ENCODE measurements around the gene WASL.

The WASL gene

GRCh38 chr7:123690550-123690949 lies 58.3 kb downstream of the WASL start:
- no peak for DNase-seq (ENCODE audit: low spot score)

- no peak for DNase-seq (ENCODE audit: low spot score)
Measured at GRCh38 chr7:123689250-123689649, 59.6 kb downstream of the WASL start.

- no peak for DNase-seq (ENCODE audit: low spot score)
Measured at GRCh38 chr7:123687727-123688126, 61.1 kb downstream of the WASL start.

GRCh38 chr7:123687161-123687560 lies 61.6 kb downstream of the WASL start:
- no peak for DNase-seq (ENCODE audit: low spot score)

DNA sequence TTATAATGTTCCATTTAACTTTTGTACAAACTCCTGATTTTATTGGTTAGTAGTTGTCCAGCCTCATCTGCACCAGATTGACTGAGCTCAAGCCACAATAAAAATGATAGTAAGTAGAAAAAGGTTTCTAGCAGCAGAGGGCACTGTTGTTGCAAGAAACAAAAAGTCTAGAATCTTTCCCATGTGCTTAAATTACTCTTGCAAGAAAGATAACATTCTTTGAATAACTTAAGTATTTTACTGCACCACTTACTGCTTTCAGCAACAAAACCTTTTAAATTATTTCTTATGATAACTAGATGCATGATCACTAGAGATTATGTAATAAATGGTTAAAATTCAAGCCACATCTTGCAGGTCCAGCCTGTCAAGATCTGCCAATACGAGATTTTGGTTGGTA lies 66.1 kb downstream of the WASL start:
- DNase-seq (ENCODE audit: low spot score): peak; percentile 58

DNA sequence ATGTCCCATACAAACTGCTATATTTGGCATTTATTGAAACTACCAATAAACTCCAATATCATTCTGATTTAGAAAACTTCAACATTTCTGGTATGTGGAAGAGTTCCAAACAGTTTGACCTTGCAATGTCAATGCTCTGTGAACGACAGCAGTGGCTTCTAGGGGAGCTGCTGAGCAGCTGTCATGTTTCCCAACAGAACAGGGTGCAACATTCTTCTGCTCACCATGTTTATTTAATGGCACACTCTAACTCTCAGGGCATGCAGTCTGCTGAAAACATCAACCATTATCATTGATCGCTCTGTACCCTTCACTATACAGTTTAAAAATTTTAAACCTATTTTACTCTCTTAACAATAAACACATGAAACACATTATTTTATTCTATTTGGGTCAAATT lies 67.2 kb downstream of the WASL start:
- DNase-seq (ENCODE audit: low spot score): no peak

DNA sequence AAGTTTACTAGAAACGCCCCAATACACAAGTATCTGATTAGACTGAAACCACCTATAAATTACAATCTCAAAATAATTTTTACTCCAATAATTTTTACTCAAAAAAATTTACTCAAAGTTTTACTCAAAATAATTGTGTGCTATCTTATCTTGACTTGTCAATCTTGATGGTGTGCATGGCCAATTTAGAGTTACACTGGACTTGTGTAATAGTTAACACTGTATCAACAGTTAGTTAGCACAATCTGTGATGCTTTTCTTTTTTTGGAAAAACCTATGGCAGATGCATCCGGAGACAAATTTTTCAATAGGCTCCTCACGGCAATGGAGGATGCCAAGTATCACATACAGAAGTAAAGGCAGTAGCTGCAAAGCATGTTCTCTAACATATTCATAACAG lies 68.2 kb downstream of the WASL start:
- DNase-seq (ENCODE audit: low spot score): no peak

DNA sequence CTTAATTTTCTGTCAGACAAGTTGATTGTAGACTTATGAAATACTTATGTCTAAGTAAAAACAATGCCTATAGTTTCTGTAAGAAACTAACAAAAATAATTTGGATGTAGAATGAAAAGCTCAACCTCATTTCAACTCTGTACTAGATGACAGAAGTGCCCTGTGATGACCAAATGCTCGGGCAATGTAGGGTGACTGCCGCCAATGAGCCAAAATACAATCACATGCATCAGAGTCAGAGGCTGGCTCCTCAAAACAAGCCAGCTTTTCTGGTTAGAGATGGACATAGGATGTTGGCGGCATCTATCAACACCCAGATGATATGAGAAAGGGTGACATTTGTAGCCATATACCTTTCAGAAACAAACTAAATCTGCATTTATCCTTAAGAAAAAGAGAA lies 69.2 kb downstream of the WASL start:
- no peak for DNase-seq (ENCODE audit: low spot score)

DNA sequence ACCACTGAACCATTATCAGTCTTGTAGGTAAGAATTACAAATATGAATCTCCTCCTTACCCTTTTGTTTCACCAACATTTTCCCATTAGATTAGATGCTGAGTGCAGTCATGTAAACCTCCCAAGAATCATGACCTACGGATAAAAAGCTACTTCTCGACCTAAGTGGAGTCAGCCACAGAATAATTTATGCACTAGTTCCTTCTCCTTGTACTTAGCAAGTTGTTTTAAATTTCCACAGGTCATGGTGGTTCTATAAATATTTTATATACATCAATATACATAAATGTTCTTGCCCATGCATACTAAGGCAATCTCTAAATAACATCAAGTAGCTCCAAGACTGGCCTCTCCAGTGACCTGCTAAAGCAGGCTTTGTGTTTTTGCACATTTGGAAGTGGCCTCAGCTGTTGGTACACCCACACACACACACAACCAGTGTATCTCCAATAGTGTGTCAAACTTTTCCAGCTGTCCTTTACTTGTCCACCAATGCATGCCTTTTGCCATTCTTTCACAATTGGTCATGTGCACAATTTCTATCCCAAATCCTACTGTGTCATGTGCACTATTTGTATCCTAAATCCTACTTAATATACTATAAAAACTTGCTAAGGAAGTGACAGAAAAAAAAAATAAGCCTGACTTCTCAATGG lies 71.6 kb downstream of the WASL start:
- DNase-seq (ENCODE audit: low spot score): no peak

DNA sequence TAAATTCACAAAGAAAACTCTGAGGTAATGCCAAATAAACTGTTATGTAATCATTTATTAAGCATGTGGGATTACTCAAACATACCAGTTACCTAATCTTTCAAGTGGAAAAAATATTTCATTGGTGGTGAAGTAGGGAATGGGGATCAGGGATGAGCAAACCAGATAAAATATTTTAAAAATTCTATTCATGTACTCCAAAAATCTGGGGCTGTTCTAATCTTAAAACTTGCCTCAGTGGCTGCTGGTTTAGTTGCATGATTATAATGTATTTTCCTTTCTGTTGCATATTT lies 73.7 kb downstream of the WASL start:
- no peak for DNase-seq (ENCODE audit: low spot score)

GRCh38 chr7:123674399-123675180 lies 74.2 kb downstream of the WASL start:
- DNase-seq (ENCODE audit: low spot score): no peak

DNA sequence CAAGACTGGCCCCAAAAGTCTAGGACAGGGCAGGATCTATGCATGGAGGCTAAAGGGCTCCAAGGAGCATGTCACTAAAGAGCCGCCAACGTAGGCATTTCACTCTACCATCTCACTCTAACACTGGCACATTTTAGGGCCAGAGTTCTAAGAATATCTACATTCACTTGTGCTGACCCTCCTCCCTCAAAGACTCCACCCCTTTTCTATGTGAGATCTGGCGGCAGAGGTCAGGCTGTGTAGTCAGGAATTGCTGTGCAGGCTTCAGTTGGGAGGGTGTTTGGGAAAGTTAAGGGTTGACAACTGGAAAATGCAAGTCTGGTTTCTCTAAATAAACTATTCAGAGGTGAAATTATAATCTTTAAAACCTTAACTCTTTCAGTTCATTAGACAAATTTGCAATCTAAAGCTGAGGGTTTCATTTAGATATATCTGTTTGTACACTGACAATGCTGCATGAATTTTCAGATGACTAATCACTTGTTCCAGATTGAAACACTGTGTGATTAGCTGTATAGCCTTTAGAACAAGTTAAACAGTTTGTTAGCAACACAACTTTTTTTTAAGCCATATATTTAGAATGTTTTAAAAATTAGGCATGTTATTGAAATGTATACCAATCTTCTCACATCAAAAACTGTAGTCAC lies 74.9 kb downstream of the WASL start:
- no peak for DNase-seq (ENCODE audit: low spot score)

GRCh38 chr7:123673137-123673732 lies 75.6 kb downstream of the WASL start:
- DNase-seq (ENCODE audit: low spot score): no peak

DNA sequence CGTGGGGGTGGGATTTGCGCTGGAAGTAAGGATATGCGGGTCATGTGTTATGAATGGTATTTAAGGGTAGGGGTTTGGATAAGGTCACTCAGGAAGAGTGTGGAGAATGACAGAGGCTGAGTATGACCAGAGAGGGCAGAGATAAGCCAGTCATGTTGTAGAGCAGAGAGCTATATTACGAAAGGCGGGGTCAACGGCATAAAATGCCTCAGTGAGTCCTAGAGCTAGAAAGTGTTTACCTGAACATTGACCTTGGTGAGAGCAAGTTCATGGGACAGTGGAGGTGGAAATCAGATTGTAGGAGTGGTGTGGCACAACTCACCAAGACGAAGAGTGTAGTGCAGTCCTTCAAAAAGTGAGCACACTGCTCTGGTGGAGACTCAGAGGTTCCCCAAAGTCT lies 79.3 kb downstream of the WASL start:
- DNase-seq (ENCODE audit: low spot score): no peak

DNA sequence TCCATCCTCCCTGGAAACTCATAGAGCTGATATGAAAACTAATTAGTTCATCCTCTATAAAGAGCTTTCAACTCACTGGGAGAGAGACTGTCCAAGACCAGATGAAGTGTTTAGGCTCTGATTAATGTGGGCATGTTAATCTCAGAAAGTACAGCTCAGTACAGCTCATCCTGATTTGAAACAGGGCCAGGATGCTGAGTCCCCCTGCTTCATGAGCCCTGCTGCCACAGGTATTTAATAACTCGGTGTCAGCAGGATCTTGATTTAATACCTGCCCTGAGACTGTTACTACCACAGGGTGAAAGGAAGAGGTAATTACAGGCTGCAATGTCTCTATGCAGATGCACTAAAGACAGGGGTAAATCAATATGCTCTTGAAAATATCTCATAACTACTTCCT lies 82.3 kb downstream of the WASL start:
- no peak for DNase-seq (ENCODE audit: low spot score)

GRCh38 chr7:123665896-123666295 lies 82.9 kb downstream of the WASL start:
- no peak for DNase-seq (ENCODE audit: low spot score)

GRCh38 chr7:123665157-123665556 lies 83.6 kb downstream of the WASL start:
- DNase-seq (ENCODE audit: low spot score): no peak

- no peak for DNase-seq (ENCODE audit: low spot score)
Measured at GRCh38 chr7:123663200-123663599, 85.6 kb downstream of the WASL start.

DNA sequence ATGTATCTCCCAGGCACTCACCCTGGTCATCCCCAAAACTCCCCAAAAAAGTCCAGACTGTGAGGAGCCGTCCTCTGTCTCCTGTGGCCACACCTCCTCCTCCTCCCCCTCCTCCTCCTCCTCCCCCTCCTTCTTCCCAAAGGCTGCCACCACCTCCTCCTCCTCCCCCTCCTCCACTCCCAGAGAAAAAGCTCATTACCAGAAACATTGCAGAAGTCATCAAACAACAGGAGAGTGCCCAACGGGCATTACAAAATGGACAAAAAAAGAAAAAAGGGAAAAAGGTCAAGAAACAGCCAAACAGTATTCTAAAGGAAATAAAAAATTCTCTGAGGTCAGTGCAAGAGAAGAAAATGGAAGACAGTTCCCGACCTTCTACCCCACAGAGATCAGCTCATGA lies 86.0 kb downstream of the WASL start:
- no peak for DNase-seq (ENCODE audit: low spot score)

- no peak for DNase-seq (ENCODE audit: low spot score)
Measured at GRCh38 chr7:123662293-123662692, 86.5 kb downstream of the WASL start.

DNA sequence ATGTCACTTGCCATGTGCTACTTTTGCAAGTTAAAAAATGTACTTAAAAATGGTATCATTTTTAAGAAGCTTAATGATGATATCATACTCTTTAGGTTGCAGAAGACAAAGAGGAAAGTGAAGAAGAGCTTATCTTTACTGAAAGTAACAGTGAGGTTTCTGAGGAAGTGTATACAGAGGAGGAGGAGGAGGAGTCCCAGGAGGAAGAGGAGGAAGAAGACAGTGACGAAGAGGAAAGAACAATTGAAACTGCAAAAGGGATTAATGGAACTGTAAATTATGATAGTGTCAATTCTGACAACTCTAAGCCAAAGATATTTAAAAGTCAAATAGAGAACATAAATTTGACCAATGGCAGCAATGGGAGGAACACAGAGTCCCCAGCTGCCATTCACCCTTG lies 87.0 kb downstream of the WASL start:
- DNase-seq (ENCODE audit: low spot score): no peak

DNA sequence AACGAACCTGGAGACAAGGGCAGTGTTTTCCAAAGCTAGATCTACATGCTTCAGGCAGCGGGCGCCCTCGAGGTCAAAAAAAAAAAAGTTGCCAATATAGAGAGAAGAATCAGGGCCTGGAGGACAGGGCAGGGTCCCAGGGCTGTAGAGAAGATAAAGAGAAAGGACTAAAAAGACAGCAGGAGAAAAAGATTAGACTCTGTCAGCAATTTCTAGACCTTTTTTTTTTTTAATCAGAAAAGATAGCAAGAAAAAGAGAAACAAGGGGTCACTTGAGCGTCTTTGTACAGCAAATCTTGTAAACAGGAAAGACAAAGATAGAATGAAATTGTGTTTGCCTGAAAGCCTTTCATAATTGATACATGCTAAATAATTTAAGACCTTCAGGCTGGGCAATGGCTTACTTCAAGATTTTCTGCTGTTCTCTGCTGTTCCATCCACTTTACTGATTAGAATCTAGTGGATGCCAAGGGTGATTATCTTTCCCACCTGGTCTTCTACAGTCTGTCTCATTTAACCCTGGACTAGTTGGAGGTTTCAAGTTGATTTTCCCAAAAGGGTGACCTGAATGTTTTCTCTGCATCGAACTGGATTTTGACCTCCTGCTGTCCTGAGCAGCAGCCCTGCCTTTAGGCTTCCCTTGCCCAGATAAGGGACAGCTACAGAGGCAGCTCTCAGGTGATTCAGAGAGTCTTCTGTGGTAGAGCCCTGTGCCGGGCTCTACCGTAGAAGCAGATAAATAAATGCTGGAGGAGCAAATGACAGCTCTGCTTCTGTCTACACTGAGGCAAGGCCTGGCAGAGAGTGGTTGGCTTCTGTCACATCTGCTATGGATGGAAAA lies 88.1 kb downstream of the WASL start:
- DNase-seq (ENCODE audit: low spot score): no peak

Data from LoVo (cell line).